ENCODE results near the gene PF4V1.

The PF4V1 gene

DNA sequence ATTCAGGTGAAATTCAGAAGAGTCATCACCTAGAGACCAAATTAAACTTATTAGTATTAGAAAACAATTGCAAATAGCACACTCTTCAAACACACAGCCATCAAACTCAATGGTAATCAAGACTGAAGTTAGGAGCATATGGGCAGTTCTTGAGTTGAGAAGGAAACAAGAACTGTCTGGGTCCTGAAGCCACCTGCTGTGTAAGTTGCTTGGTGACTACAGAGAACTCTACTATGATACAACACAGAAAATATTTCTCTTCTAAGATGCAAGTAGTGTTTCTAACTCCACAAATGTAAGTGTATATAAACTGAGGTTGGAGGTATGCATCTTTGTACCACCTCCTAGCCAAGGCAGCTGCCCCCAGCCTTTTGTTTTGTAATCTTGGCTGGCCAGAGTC, 325 bp upstream of the PF4V1 start:
- no peaks in the 10 kb centered on the region for H4K20me1 ChIP-seq (ENCODE audit: insufficient read depth, low read length)
- no peak overlapping the region for H3K4me3 ChIP-seq (ENCODE audit: low read depth in 1 of 2, low read length in 2 of 2)
- H3K36me3 ChIP-seq (ENCODE audit: insufficient read depth, low read length), result no peaks in the 10 kb centered on the region
- H3K4me2 ChIP-seq (ENCODE audit: insufficient read depth, low read length), result no peak overlapping the region
- H3K27ac ChIP-seq (ENCODE audit: low read length), result no peak overlapping the region
- no peaks in the 10 kb centered on the region for H3K79me2 ChIP-seq (ENCODE audit: insufficient read depth, low read length)
- TF ChIP-seq CTCF (IDR thresholded peaks at IDR 0.05; ENCODE audit: borderline replicate concordance, extremely low read depth, low read length, poor library complexity, severe bottlenecking) (no peak), EZH2 (IDR thresholded peaks at IDR 0.05; ENCODE audit: borderline replicate concordance, low read depth, low read length, severe bottlenecking) (no peak)
- DNase-seq (no peak), ATAC-seq (ENCODE audit: insufficient read depth, low read depth) (no peak)
- H3K4me1 ChIP-seq (ENCODE audit: insufficient read depth, low read length), result no peaks in the 10 kb centered on the region
- no peaks in the 10 kb centered on the region for H3K9me3 ChIP-seq (ENCODE audit: insufficient read depth, low read length, severe bottlenecking)
- no peak overlapping the region; the same call in 1 of the 2 replicates for H2AFZ ChIP-seq (ENCODE audit: low read depth, low read length)
- no peaks in the 10 kb centered on the region for H3K27me3 ChIP-seq (ENCODE audit: insufficient read depth, low read length, poor library complexity)
- H3K9ac ChIP-seq (ENCODE audit: low read depth, low read length), result no peak overlapping the region

- peaks cover 1% of the 10 kb centered on the region; the same call in 1 of the 2 replicates for H3K4me1 ChIP-seq (ENCODE audit: insufficient read depth, low read length)
- H3K36me3 ChIP-seq (ENCODE audit: insufficient read depth, low read length), result no peaks in the 10 kb centered on the region
- no peak overlapping the region for H3K27ac ChIP-seq (ENCODE audit: low read length)
- TF ChIP-seq CTCF (IDR thresholded peaks at IDR 0.05; ENCODE audit: borderline replicate concordance, extremely low read depth, low read length, poor library complexity, severe bottlenecking) (no peak), EZH2 (IDR thresholded peaks at IDR 0.05; ENCODE audit: borderline replicate concordance, low read depth, low read length, severe bottlenecking) (no peak)
- H3K4me3 ChIP-seq (ENCODE audit: low read depth in 1 of 2, low read length in 2 of 2), result no peak overlapping the region
- no peaks in the 10 kb centered on the region for H3K27me3 ChIP-seq (ENCODE audit: insufficient read depth, low read length, poor library complexity)
- H3K9me3 ChIP-seq (ENCODE audit: insufficient read depth, low read length, severe bottlenecking), result no peaks in the 10 kb centered on the region
- H3K9ac ChIP-seq (ENCODE audit: low read depth, low read length), result no peak overlapping the region
- no peak overlapping the region for H3K4me2 ChIP-seq (ENCODE audit: insufficient read depth, low read length)
- ATAC-seq (ENCODE audit: insufficient read depth, low read depth) (no peak), DNase-seq (no peak)
- no peaks in the 10 kb centered on the region for H3K79me2 ChIP-seq (ENCODE audit: insufficient read depth, low read length)
- no peak overlapping the region for H2AFZ ChIP-seq (ENCODE audit: low read depth, low read length)
- H4K20me1 ChIP-seq (ENCODE audit: insufficient read depth, low read length), result no peaks in the 10 kb centered on the region
Measured at GRCh38 chr4:73853718-73854473, 800 bp downstream of the PF4V1 start.

GRCh38 chr4:73855406-73855805, 2.3 kb downstream of the PF4V1 start:
- H3K27me3 ChIP-seq (ENCODE audit: insufficient read depth, low read length, poor library complexity), result no peaks in the 10 kb centered on the region
- no peak overlapping the region for H3K27ac ChIP-seq (ENCODE audit: low read length)
- H3K4me2 ChIP-seq (ENCODE audit: insufficient read depth, low read length), result no peak overlapping the region
- H4K20me1 ChIP-seq (ENCODE audit: insufficient read depth, low read length), result no peaks in the 10 kb centered on the region
- no peak overlapping the region for H3K4me3 ChIP-seq (ENCODE audit: low read depth in 1 of 2, low read length in 2 of 2)
- H3K79me2 ChIP-seq (ENCODE audit: insufficient read depth, low read length), result no peaks in the 10 kb centered on the region
- H3K9me3 ChIP-seq (ENCODE audit: insufficient read depth, low read length, severe bottlenecking), result no peaks in the 10 kb centered on the region
- TF ChIP-seq EZH2 (IDR thresholded peaks at IDR 0.05; ENCODE audit: borderline replicate concordance, low read depth, low read length, severe bottlenecking) (no peak), CTCF (IDR thresholded peaks at IDR 0.05; ENCODE audit: borderline replicate concordance, extremely low read depth, low read length, poor library complexity, severe bottlenecking) (no peak)
- H3K4me1 ChIP-seq (ENCODE audit: insufficient read depth, low read length), result peaks cover 12% of the 10 kb centered on the region
- no peak for ATAC-seq (ENCODE audit: insufficient read depth, low read depth)
- H3K36me3 ChIP-seq (ENCODE audit: insufficient read depth, low read length), result no peaks in the 10 kb centered on the region
- no peak overlapping the region for H3K9ac ChIP-seq (ENCODE audit: low read depth, low read length)
- no peak for DNase-seq
- H2AFZ ChIP-seq (ENCODE audit: low read depth, low read length), result no peak overlapping the region
